Nephron (organoid): Measurements from ENCODE around the gene STPG2.

ENCODE experiments used
- H3K27ac Mint-ChIP-seq, 3 experiments: 2 replicates each; pipeline ENCODE4 v1.8.0; 2020; ENCODE audit warnings: mixed read lengths in 3 of 3, mild to moderate bottlenecking in 2 of 3, moderate library complexity in 1 of 3
- H3K27me3 Mint-ChIP-seq: 2 replicates; pipeline ENCODE4 v1.8.0; 2021; ENCODE audit warnings: low read depth, mild to moderate bottlenecking, moderate library complexity, mixed read lengths
- H3K36me3 Mint-ChIP-seq: 2 replicates; pipeline ENCODE4 v1.8.0; 2020; ENCODE audit warnings: low read depth, mixed read lengths
- H3K4me1 Mint-ChIP-seq: 2 replicates; pipeline ENCODE4 v1.8.0; 2020; ENCODE audit warnings: mixed read lengths
- H3K4me3 Mint-ChIP-seq, 3 experiments: 2 replicates each; pipeline ENCODE4 v1.8.0; 2020; ENCODE audit warnings: mild to moderate bottlenecking in 3 of 3, mixed read lengths in 3 of 3, moderate library complexity in 2 of 3
- H3K9me3 Mint-ChIP-seq: 2 replicates; pipeline ENCODE4 v1.8.0; 2020; ENCODE audit warnings: mixed read lengths
- CTCF ChIP-seq, 3 experiments: fragments of 200-600 bp; sonication (generic); IDR thresholded peaks; one replicate each; pipeline ENCODE4 v1.5.0; 2021; ENCODE audit warnings: antibody characterized with exemption in 3 of 3; ENCODE audit not compliant: unreplicated experiment in 3 of 3

The STPG2 gene

GRCh38 chr4:98143001-98143899, at the start of gene STPG2:
Gene STPG2 (minus strand): TSS chr4:98143476.
- Mint-ChIP-seq H3K9me3 (no peaks in the 10 kb centered on the region), H3K36me3 (no peaks in the 10 kb centered on the region), H3K27me3 (no peaks in the 10 kb centered on the region), H3K4me3 (peak within 1 kb of the TSS; percentile 91 to 95 (median 92)), H3K27ac (peak within 1 kb of the TSS; percentile 93 to 98 (median 96)), H3K4me1 (peaks cover 18% of the 10 kb centered on the region)
- TF ChIP-seq CTCF (IDR thresholded peaks at IDR 0.05; ENCODE audit: unreplicated experiment in 3 of 3) = peak; percentile 38 to 59 (median 44)

- Mint-ChIP-seq H3K9me3 (peaks cover 10% of the 10 kb centered on the region), H3K27ac (no peak overlapping the region), H3K4me3 (no peak overlapping the region), H3K36me3 (no peaks in the 10 kb centered on the region), H3K4me1 (no peaks in the 10 kb centered on the region), H3K27me3 (no peaks in the 10 kb centered on the region)
- no peak for TF ChIP-seq CTCF (IDR thresholded peaks at IDR 0.05; ENCODE audit: unreplicated experiment in 3 of 3)
These were observed 42.0 kb upstream of the STPG2 start for GRCh38 chr4:98185279-98185678.

GRCh38 chr4:98181809-98182208, 38.5 kb upstream of the STPG2 start:
- Mint-ChIP-seq H3K4me1 (no peaks in the 10 kb centered on the region), H3K36me3 (no peaks in the 10 kb centered on the region), H3K4me3 (no peak overlapping the region), H3K27me3 (no peaks in the 10 kb centered on the region), H3K27ac (no peak overlapping the region), H3K9me3 (no peaks in the 10 kb centered on the region)
- TF ChIP-seq CTCF (IDR thresholded peaks at IDR 0.05; ENCODE audit: unreplicated experiment in 3 of 3) = no peak

- Mint-ChIP-seq H3K27ac (no peak overlapping the region), H3K9me3 (no peaks in the 10 kb centered on the region), H3K36me3 (no peaks in the 10 kb centered on the region), H3K4me1 (no peaks in the 10 kb centered on the region), H3K27me3 (no peaks in the 10 kb centered on the region), H3K4me3 (no peak overlapping the region)
- no peak for TF ChIP-seq CTCF (IDR thresholded peaks at IDR 0.05; ENCODE audit: unreplicated experiment in 3 of 3)
These were observed 36.7 kb upstream of the STPG2 start for GRCh38 chr4:98179951-98180350.

GRCh38 chr4:98176531-98176930, 33.3 kb upstream of the STPG2 start:
- no peak for TF ChIP-seq CTCF (IDR thresholded peaks at IDR 0.05; ENCODE audit: unreplicated experiment in 3 of 3)
- no peaks in the 10 kb centered on the region for H3K27me3 Mint-ChIP-seq
- H3K4me1 Mint-ChIP-seq = no peaks in the 10 kb centered on the region

GRCh38 chr4:98170035-98170434, 26.8 kb upstream of the STPG2 start:
- H3K4me3 Mint-ChIP-seq = no peak overlapping the region
- no peaks in the 10 kb centered on the region for H3K36me3 Mint-ChIP-seq
- H3K9me3 Mint-ChIP-seq = no peaks in the 10 kb centered on the region
- H3K27ac Mint-ChIP-seq = no peak overlapping the region
- no peaks in the 10 kb centered on the region for H3K4me1 Mint-ChIP-seq
- H3K27me3 Mint-ChIP-seq = no peaks in the 10 kb centered on the region
- TF ChIP-seq CTCF (IDR thresholded peaks at IDR 0.05; ENCODE audit: unreplicated experiment in 3 of 3) = no peak

More at GRCh38 chr4:98176531-98176930, 33.3 kb upstream of the STPG2 start:
- Mint-ChIP-seq H3K9me3 (no peaks in the 10 kb centered on the region), H3K27ac (no peak overlapping the region), H3K4me3 (no peak overlapping the region), H3K36me3 (no peaks in the 10 kb centered on the region)
